ENCODE data around the gene CHCHD10.

CHCHD10 gene

DNA sequence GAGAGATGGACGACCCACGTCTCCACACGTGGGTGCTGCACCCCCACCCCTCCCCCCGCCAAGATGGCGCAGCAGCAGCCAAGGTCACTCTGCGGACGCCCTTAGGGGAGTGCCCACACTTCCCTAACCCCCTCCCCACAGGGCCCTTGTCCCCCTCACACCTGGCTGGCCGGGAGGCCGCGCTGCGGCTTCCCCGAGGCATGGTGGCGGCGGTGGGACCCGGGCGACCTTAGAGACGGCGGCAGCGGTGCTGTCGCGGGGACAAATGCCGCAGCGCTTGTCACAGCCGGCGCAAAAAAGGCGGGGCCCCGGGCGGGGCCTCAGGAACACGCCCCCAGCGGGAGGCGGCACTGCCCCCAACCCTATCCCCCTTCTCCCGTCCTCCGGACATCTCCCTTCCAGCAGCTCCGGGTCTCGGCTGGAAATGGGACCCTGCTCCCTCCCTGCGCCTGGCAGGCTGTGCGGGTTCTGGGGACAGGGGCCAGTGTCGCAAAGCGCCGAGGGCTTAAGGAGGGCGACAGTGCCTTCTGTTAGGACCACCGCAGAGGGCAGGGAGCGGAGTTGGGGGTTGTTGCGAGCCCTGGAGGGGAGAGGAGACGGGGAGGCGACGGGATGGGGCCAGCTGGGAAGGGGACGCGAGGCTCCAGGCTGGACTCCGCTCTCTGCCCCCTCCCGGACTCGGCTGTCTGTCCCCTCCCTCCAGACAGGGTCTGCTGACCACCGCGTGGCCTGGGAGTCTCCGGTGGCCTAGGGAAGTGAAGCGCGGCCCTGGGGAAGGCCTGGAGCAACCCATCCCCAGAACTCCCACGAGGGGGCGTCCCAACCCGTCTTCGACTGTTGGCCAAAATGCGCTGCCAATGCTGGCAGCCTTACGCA is at the start of gene CHCHD10:
Gene CHCHD10 (minus strand): TSS at position 300 of the 876 bp plus-strand sequence. CDS start 98 bp downstream, at position 202.
- no peak for DNase-seq (ENCODE audit: low read depth in 2 of 2)

- DNase-seq (ENCODE audit: low read depth in 2 of 2), result no peak
Observed at GRCh38 chr22:23817146-23817545, 49.4 kb upstream of the CHCHD10 start.

GRCh38 chr22:23816156-23816976 is 48.6 kb upstream of the CHCHD10 start:
- no peak for DNase-seq (ENCODE audit: low read depth in 2 of 2)

- no peak for DNase-seq (ENCODE audit: low read depth in 2 of 2)
Observed at GRCh38 chr22:23815541-23816155, 47.9 kb upstream of the CHCHD10 start.

DNA sequence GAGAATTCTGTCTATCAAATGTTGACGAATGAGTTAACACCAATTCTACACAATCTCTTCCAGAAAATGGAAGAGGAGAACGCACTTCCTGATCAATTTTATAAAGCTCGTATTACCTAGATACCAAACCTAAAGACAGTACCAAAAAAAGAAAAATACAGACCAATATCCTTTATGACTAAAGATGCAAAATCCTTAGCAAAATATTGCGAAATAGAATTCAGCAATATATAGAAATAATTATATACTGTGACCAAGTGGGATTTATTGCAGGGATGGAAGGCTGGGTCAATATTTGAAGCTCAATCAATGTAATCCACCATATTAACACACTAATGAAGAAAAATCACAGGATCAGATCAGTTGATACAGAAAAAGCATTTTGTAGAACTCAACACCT is 44.6 kb upstream of the CHCHD10 start:
- DNase-seq (ENCODE audit: low read depth in 2 of 2), result no peak

GRCh38 chr22:23806837-23807236 is 39.1 kb upstream of the CHCHD10 start:
- no peak for DNase-seq (ENCODE audit: low read depth in 2 of 2)

DNA sequence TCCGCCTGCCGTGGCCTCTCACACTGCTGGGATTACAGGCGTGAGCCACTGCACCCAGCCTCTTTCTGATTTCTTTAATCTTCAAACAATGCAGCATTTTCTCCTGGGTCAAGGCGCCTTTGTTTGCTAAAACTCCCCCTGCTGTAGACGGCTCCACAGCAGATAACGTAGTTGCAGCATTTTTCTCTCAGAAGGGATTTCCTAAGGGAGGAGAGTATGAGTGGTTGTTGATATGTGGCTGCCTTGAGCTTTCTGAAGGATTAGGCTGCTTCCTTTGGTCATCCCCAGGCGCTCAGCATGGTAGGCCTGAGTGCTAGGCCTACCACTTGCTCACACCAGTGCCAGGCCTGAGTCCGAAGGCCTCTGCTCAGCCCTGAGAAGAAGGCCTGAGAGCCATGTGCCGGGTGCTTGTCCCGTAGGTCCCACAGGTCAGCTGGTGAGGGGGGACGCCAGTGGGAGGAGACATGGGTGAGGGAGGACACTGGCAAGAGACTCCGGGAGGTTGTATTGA is 37.1 kb upstream of the CHCHD10 start:
- no peak for DNase-seq (ENCODE audit: low read depth in 2 of 2)

GRCh38 chr22:23803001-23803819 is 35.4 kb upstream of the CHCHD10 start:
- no peak for DNase-seq (ENCODE audit: low read depth in 2 of 2)

GRCh38 chr22:23801886-23802377 is 34.2 kb upstream of the CHCHD10 start:
- DNase-seq (ENCODE audit: low read depth in 2 of 2), result no peak

- no peak for DNase-seq (ENCODE audit: low read depth in 2 of 2)
Observed at GRCh38 chr22:23801238-23801821, 33.6 kb upstream of the CHCHD10 start.

GRCh38 chr22:23800297-23801237 is 32.8 kb upstream of the CHCHD10 start:
- DNase-seq (ENCODE audit: low read depth in 2 of 2), result no peak

DNA sequence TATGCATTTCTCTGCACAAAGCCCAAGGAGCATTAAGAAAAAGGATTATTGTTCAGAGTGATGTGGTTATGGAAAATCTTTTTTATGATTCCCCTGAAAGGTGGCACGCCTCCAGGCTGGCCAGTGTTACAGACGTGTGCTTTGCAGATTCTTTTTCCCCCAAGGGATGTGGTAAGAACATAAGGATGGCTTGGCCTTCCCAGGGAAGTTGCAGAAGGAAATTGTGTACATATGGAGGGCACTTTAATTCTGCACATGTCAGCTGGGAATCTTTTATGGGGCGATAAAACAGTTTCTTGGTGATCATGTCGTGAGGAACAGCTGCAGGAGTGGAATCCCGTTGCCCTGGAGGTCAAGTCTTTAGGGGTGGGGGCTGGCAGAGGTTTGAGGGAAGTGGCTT is 28.7 kb upstream of the CHCHD10 start:
- peak; percentile 57 to 63 for DNase-seq (ENCODE audit: low read depth in 2 of 2)

GRCh38 chr22:23793326-23793725 is 25.6 kb upstream of the CHCHD10 start:
- no peak for DNase-seq (ENCODE audit: low read depth in 2 of 2)

DNA sequence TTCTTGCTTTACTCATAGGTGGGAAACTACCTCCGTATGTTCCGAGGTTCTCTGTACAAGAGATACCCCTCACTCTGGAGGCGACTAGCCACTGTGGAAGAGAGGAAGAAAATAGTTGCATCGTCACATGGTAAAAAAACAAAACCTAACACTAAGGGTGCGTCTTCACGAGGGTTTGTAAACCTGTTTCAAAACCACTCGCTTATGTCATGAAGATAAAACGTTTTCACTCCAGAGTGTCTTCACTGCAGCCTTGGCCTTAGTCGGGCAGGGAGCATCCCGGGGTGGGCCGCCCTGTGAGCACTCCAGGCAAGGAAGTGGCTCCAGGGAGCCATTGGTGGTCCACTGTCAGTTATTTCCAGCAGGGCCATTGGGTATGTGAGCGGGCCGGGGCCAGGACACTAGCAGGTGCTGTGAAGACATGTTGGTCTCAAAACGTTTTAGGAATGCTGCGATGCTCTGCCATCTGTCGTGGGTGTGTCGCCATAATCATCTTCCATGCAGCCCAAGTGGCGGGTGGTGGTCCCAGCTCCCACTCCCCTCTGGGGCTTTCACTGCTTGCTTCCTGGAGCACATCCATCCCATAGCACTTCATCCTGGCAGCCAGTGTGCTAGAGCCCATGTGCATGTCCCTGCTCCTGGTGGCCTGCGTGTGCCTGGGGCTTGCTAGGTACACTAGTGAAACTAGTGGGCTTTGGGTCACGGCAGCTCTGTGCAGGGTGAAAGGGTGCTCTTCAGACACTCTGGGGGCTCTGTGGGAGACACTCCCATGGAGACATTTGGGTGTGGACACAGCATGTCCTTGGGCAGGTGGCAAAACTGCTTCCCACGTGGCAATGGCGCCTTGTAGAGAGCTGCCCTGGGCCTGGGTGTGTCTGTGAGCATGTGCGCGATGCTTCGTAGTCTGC is 24.2 kb upstream of the CHCHD10 start:
- DNase-seq (ENCODE audit: low read depth in 2 of 2), result no peak

- peak; percentile 60 to 71 for DNase-seq (ENCODE audit: low read depth in 2 of 2)
Observed at GRCh38 chr22:23790819-23791737, 23.3 kb upstream of the CHCHD10 start.

DNA sequence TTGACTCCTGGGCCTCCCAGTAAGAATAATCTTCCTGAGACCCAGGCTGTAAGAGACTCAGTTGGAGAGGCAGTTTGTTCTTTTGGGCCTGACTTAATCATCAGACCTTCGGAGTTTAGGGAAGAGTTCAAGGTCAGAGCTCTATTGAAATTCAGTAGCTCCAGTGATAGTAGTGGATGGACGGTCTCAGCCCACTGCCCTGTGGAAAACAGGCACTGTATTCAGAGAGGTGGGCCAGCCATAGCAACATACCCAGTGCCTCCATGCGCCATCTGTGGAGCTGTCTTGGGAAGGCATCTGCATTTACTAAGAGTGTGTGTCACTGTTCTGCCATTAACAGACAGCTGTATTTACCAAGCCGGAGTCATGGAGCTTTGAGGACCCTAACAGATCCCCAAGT is 21.9 kb upstream of the CHCHD10 start:
- DNase-seq (ENCODE audit: low read depth in 2 of 2), result no peak

GRCh38 chr22:23789121-23789520 is 21.3 kb upstream of the CHCHD10 start:
- DNase-seq (ENCODE audit: low read depth in 2 of 2), result no peak
